Fibroblast of skin of left quadriceps (primary cell): ENCODE measurements around the gene PLAAT4.

Source experiments
- DNase-seq, 2 experiments: peaks; one replicate each; pipeline ENCODE4 v3.0.0-alpha.2; 2013; ENCODE audit warnings: low read depth in 2 of 2

The PLAAT4 gene, protein sequence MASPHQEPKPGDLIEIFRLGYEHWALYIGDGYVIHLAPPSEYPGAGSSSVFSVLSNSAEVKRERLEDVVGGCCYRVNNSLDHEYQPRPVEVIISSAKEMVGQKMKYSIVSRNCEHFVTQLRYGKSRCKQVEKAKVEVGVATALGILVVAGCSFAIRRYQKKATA

DNA sequence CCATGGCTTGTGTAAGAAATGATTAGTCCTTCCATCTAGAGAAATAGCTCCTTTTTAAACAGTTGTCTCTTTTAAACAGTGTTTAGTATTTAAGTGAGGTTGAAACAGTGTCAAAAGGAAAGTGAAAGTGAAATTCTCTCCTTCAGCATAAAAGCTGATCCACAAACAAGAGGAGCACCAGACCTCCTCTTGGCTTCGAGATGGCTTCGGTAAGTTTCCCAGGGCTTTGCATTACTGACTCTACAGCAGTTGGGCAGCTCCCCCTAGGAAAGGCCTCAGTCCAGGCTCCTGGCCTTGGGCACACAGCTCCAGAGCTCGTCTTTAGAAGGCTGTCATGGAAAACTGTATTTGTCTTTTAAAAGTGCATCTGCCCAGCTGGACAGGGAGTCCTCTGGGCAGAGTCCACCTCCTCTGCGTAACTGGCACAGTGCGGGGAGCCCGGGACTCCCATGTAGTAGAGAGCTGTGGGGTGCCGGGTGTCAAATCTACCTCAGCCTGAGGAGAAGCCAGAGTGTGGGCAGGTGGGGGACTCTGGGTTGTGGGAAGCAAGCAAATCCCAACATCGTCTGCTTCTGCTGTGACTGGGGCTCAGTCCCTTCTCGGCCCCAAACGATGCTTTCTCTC is at the start of gene PLAAT4:
Gene PLAAT4 (plus strand): TSS at position 140 of the 624 bp plus-strand sequence. CDS start 61 bp downstream, at position 201.
- peak in 1 of 2 experiments; percentile 9 for DNase-seq

DNA sequence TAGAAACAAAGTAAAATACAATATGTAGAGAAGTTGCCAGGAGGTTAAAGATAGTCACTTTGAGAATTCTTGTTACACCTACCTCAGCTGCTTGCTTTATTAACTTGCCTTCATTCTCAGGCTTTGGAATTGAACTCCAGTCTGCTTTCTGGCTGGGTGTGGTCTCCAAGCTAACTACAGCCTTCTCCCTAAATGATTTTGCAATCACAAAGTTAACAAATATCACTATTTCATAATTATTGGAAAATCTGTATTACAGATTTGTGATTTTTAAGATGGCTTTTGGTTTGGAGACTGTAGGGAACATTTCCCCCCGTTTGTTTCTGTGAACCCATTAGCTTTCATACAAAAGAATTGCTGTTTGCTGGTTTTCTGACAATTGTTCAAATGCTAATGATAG is 47.8 kb upstream of the PLAAT4 start:
- no peak for DNase-seq

DNA sequence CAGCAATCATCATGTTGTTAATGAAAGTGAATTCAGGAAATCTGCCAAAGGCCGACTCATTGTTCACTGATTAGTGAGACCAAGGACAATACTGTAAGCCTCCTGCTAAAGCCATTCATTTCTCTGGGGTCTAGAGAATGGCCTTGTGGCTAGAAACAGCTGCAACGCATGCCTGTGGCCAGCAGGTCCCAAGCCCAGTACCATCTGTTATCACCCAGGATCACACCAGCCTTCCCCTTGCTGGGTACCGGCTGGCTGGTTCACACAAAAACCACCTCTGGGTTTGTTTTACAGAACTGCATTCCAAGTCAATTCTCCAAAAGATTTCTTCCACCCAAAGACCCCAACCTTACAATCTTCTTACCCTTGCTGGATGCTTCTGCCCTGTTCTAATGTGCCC is 46.7 kb upstream of the PLAAT4 start:
- no peak for DNase-seq

DNA sequence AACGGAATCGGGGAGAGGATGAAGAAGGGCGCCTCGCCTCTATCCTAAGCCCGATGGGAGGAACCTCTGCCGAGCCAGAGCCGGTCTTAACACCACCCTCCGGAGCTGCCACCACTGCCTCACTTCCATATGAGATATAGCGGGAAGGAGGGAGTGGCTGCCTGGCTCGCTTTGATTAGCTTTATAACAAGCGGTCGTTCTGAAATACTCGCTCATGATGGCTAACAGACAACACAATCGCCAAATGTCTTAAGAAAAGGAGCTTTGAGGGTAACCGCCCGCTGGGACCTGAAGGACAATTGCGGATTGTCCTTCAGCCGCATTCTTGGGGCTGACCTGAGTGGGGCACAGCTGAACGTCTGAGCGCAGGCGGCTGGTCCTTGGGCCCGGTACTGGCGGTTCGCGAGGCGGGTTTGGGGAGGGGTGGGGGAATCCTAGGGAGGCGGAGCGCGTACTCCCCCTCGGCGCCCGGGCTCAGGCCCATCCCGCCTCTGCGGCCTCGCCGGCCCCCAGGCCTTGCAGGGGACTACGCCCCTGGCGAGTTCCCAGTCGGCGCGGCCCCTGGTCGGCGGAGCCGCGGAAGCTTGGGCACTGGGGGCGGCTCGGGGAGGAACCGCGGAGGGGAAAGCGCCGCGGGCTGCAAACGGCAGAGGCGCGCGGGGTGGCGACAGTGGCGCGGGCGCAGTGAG is 45.9 kb upstream of the PLAAT4 start, which contains the start of gene PLAAT5:
Gene PLAAT5 (minus strand): TSS at position 617 of the 689 bp plus-strand sequence. CDS start 133 bp downstream, at position 484.
- DNase-seq: no peak

DNA sequence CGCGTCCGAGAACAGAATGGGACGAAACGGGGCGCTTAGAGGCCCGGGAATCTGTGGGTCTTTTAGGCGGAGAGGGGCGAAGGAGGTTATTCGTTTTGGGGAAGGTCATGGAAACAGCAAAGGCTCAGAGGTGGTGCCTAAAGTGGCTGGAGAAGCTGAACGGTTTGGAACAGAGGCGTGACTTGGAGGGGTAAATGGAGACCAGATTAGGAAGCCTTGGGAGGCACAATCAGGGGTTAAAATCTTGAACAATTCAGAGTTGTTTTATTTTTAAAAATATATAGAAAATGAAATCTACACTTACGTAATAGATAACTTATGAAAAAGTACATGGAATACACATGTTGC is 45.4 kb upstream of the PLAAT4 start:
- no peak for DNase-seq

DNA sequence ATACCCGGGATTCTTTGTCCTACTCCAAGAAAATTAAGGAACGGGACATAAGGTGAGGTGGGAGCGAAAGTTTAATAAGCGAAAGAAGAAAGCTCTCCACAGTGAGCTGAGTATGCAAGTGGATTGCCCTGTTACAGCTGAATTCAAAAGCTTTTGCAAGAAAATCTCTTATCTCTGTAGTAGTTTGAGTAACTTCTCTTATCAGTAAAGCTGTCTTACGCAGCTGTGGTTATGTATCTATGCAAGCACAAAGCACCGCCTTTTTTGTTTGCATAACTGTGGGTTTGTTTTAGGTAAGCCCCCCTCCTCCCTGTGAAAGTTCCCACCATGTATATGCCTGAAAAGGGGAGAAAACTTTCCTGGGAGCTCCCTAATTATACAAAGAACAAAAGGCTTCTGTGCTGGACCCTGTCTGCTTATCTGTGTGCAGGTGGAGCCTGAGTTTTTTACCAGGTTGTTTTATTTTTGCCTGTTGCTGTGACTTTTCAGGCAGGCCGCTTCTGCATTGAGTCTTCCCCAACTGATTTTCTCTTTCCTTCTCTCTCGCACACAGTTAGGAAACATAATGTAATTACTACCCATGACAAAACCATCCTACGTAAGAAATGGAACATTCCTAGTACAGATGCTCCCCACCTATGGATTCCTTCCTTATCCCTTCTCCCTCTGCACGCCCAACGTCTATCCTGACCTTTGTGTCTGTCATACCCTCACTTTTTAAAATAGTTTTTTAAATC is 44.8 kb upstream of the PLAAT4 start:
- no peak for DNase-seq

DNA sequence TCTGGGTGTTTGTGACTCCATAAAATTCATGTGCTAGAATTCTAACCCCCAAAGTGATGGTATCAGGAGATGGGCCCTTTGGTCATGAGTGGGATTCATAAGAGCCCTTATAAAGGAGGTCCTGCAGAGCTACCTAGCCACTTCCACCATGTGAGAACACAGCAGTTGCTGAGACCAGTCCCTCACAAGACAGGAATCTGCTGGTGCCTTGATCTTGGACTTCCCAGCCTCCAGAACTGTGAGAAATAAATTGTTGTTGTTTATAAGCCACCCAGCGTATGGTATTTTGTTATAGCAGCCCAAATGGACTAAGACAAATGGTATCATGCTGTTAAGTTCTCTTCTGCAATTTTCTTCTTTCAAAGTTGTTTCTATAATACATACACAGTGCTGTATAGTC is 44.2 kb upstream of the PLAAT4 start:
- DNase-seq: no peak

DNA sequence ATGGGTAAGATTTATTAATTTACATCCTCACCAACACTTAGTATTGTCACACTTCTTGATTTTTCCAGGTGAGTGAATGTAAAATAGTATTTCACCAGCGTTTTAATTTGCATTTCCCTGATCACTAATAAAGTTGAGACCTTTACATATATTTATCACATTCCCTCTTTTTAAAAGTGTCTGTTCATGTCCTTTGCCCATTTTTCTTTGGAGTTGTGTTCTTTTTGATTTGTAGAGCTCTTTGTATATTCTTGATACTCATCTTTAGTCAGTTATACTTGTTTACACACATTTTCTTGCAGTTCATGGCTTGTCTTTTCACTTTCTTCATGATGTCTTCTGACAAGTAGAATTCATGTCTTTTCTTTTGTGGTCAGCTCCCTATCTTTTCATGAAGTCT is 43.5 kb upstream of the PLAAT4 start:
- no peak for DNase-seq

DNA sequence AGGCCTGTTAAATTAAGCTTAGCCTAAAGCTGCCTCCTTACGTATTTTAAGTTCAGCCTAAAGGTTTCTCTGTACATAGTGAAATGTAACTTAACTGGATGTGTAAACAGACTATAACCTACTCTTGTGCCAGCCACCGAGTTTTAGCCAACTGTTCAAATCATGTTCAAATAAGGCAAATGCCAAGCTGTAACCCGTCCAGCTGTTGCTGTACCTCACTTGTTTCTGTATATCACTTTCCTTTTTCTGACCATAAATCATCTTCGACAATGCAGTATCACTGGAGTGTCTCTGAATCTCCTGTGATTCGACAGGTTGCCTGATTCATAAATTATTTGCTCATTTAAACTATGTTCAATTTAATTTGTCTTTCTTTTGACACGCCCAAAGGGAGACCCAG is 41.6 kb upstream of the PLAAT4 start:
- no peak for DNase-seq

DNA sequence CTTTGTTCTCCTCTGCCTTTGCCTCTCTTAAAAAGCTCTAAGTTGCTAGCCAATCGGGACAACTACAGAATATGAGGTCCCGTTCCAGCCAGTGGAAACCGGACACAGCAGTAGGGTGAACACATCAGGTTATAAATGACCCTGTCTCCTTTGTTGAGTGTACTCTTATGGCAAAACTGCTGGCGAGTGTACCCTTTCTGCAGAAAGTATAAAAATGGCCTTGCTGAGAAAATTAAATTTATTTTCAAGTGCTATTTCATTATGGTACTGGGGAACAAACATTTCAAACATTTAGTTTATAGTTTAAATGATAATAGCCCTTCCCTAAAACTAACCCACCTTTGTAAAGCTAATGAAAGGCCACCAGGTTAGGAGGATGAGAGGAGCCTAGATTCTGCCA is 36.7 kb upstream of the PLAAT4 start:
- DNase-seq: no peak

DNA sequence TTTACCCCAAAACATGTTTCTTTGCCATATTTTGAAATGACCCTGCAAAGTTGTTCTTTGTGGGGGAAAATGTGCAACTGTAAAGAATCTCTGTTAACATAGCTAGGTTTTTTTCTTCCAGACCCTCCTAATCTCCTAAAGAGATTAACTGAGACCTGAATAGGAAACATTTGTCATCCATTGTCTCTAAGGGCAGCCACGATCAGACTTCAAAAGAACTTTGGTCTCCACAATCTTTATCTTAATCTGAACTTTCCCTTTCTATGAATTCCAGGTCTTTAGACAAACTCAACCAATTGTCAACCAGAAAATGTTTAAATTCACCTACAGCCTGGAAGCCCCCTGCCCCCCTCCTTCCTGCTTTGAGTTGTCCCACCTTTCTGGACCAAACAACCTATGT is 35.4 kb upstream of the PLAAT4 start:
- no peak for DNase-seq

DNA sequence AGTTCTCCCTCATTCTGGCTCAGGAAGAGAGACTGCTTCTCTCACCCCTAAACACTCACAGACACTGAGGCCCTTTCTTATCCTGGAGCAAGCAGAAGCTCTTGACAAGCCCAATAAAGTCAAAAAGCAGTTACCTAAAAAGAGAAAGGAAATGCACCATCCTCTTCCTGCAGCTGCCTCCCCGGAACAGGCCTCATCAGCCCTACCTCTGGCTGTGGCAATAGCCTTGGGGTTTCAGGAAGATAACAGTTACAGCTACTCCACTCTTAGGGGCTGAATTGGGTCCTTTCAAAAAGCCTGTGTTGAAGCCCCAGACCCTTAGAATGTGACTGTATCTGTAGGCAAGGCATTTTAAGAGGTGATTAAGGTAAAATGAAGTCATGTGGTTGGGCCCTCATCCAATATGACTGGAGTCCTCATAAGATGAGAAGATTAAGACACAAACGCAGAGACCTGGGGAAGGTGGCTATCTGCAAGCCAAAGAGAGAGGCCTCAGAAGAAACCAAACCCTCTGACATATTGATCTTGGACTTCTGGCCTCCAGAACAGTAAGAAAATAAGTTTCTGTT is 34.3 kb upstream of the PLAAT4 start:
- no peak for DNase-seq

DNA sequence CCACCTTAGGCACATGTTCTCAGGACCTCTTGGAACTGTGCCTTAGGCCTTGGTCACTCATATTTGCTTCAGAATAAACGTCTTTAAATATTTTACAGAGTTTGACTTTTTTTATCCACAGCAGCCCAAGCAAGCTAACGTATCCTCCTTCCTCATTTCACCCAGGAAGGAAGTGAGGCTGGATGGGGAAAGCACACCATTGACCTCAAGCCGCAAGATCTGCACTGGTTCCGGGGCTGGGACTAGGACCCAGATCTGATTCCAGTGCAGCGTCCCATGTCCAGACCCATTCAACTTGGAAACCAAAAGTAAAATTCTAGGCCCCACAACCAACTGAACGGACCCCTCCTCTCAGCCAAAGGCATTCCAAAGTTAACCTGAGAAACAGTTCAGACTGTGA is 33.1 kb upstream of the PLAAT4 start:
- no peak for DNase-seq

DNA sequence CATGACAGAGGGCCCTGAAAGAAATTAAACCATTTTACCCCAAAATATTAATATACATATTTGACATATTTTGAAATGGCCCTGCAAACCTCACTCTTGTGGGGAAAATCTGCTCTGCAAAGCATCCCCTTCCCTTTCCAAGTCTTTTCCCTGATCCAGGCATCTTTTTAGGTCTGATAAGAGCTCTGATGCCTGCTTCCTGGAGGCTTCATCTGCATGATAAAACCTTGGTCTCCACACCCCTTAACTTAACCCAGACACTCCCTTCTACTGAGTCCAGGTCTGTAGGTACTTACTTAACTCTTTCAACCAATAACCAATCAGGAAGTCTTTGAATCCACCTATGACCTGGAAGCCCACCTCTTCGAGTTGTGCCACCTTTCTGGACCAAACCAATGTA is 32.6 kb upstream of the PLAAT4 start:
- DNase-seq: no peak

DNA sequence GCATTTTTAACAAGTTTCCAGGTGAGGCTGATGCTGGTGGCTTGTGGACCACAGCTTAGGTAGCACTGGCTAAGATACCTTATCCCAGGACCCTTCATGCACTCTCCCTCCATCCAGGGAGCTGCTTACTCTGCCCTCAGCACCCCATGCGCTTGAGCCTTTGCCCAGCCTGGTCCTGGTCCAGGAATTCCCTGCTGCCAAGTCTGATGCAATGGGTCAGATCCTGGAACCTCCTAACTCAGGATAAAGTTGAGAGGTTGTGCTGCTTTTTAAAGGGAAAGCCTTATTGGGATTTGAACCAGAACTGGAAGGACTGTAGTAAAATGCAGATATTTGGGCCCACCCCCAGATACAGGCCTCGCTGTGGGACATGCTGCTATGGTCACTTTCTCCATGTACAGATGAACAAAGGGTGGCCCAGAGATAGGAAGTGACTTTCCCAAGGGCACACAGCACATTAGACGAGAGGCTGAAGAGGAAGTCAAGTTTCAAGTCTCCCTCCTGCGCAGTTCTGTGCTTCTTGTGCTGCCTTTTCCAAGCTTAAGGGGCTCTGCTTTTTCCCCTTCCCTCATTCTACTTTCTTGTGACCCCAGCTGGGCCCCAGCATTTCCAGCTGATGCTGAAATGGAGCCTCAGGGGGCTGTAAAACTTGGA is 31.5 kb upstream of the PLAAT4 start:
- no peak for DNase-seq

DNA sequence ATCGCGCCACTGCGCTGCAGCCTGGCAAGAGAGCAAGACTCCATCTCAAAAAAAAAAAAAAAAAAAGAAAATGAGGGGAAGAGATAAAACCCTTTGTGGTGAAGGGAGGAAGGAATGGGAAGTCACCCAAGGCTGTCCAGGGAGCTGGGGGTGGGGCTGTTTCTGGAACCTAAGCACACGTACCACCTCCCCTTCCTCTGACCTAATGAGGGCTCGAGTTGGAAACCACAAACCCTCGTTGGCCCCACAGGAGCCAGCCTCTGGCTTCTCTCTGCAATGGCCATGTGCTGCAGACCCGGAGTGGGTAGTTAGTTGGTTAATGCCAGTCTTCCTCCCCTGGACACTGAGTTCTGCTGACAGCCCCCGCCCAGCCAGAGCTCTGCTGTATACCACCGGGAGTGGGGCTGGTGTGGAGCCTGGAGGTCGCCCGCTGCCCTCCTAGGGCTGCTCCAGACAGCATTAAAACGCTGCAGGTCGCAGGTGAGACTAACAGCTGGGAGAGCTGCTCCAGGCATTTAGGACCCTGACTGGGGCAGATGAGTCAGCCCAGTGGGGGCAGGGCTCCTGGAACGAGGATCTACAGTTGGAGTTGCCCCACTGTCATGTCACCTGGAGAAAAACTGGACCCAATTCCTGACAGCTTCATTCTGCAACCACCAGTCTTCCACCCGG is 30.6 kb upstream of the PLAAT4 start, which contains the start of gene LGALS12:
Gene LGALS12 (plus strand): TSS at position 228 of the 672 bp plus-strand sequence. CDS start 375 bp downstream, at position 603.
- no peak for DNase-seq

DNA sequence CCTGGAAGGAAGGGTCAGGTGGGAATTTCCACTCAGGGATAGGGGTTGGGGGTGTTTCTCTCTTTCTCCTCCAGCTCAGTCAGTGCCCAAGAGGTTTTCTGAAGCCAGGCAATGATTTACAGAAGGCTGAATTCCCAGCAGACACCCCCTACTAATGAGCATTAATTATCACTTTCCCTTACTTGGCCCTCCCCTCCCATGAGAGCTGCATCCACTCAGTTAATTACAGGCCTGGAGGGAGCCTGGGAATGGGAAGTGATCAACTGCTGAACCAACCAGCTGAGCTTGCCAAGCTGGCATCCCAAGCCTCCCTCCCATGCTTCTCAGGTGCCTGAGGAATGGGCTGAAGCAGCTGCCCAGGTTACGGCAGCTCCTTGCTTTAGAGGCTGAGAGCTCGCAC is 29.7 kb upstream of the PLAAT4 start:
- DNase-seq: no peak

DNA sequence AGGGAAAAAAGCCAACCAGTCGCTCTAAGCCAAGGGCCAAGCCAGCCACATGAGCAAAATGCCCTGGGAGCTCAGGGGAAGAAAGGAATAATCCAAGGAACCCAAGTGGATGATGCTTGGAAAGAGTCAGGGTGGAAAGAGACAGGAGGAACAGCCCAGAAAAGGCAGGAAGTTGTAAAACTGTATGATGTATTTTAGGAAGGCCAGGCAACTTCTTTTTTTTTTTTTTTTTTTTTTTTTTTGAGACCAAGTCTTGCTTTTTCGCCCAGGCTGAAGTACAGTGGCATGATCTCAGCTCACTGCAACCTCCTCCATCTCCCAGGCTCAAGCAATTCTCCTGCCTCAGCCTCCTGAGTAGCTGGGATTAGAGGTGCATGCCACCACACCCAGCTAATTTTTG is 29.1 kb upstream of the PLAAT4 start:
- no peak for DNase-seq

DNA sequence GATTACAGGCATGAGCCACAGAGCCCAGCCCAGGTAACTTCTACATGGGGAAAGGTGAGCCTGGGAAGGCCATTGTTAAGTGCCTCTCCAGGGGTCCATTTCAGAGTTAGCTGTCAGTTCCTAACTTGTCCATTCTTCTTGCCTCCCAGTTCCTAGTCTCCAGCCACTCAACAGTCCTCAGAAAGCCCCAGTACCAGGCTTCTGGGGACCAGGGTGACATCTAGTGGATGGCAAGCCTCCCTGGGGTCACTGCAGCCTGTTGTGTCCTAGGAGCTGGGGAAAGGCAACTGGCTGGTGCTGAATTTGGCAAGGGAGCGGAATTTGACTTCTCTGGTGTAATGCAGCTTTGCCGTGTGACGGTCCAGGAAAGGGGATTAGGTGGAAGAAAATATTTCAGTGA is 28.6 kb upstream of the PLAAT4 start:
- DNase-seq: no peak

DNA sequence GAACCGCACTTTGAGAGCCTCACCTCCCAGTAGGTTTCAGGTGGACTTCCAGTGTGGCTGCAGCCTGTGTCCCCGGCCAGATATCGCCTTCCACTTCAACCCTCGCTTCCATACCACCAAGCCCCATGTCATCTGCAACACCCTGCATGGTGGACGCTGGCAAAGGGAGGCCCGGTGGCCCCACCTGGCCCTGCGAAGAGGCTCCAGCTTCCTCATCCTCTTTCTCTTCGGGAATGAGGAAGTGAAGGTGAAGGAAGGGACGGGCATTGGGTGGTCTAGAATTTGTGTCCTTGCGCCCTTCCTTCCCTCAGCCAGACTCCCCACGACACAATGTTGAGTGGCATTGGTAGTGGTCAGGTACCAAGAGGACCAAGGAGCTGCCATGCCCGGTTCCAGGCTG is 27.9 kb upstream of the PLAAT4 start:
- DNase-seq: no peak
